ENCODE data around the gene PRKAG1.

The PRKAG1 gene

GRCh38 chr12:49022558-49023178 lies 4.1 kb upstream of the PRKAG1 start:
- Histone ChIP-seq H3K9me3 (ENCODE audit: control insufficient read depth, insufficient read depth, low read length) (no peaks in the 10 kb centered on the region), H3K27me3 (ENCODE audit: control insufficient read depth, insufficient read depth, low read length) (no peaks in the 10 kb centered on the region), H3K36me3 (ENCODE audit: control insufficient read depth, insufficient read depth, low read length) (peaks cover 37% of the 10 kb centered on the region), H3K4me3 (ENCODE audit: low read length) (no peak overlapping the region), H3K4me1 (ENCODE audit: control insufficient read depth, insufficient read depth, low read length) (no peaks in the 10 kb centered on the region), H3K27ac (ENCODE audit: low read length) (no peak overlapping the region)
- no CpG with 5 or more reads among the region's 15 CpGs for WGBS (ENCODE audit: insufficient coverage, insufficient read length)
- DNase-seq (ENCODE audit: low read depth, low spot score), result no peak

- H3K9me3 ChIP-seq (ENCODE audit: control insufficient read depth, insufficient read depth, low read length), result no peaks in the 10 kb centered on the region
- H3K27me3 ChIP-seq (ENCODE audit: control insufficient read depth, insufficient read depth, low read length), result no peaks in the 10 kb centered on the region
- no CpG with 5 or more reads among the region's 11 CpGs for WGBS (ENCODE audit: insufficient coverage, insufficient read length)
- peaks cover 32% of the 10 kb centered on the region for H3K36me3 ChIP-seq (ENCODE audit: control insufficient read depth, insufficient read depth, low read length)
- no peak for DNase-seq (ENCODE audit: low read depth, low spot score)
- H3K4me3 ChIP-seq (ENCODE audit: low read length), result no peak overlapping the region
- H3K27ac ChIP-seq (ENCODE audit: low read length), result no peak overlapping the region
- no peaks in the 10 kb centered on the region for H3K4me1 ChIP-seq (ENCODE audit: control insufficient read depth, insufficient read depth, low read length)
Measured at GRCh38 chr12:49021292-49021915, 2.8 kb upstream of the PRKAG1 start.

GRCh38 chr12:49020441-49020840 lies 1.9 kb upstream of the PRKAG1 start:
- Histone ChIP-seq H3K4me1 (ENCODE audit: control insufficient read depth, insufficient read depth, low read length) (no peaks in the 10 kb centered on the region), H3K36me3 (ENCODE audit: control insufficient read depth, insufficient read depth, low read length) (peaks cover 29% of the 10 kb centered on the region), H3K9me3 (ENCODE audit: control insufficient read depth, insufficient read depth, low read length) (no peaks in the 10 kb centered on the region), H3K27me3 (ENCODE audit: control insufficient read depth, insufficient read depth, low read length) (no peaks in the 10 kb centered on the region), H3K27ac (ENCODE audit: low read length) (no peak overlapping the region), H3K4me3 (ENCODE audit: low read length) (no peak overlapping the region)
- no peak for DNase-seq (ENCODE audit: low read depth, low spot score)
- WGBS (ENCODE audit: insufficient coverage, insufficient read length), result no CpG with 5 or more reads among the region's 6 CpGs

GRCh38 chr12:49019443-49020324 lies 1.1 kb upstream of the PRKAG1 start:
- no peak overlapping the region for H3K27ac ChIP-seq (ENCODE audit: low read length)
- H3K36me3 ChIP-seq (ENCODE audit: control insufficient read depth, insufficient read depth, low read length), result peaks cover 24% of the 10 kb centered on the region
- no peaks in the 10 kb centered on the region for H3K9me3 ChIP-seq (ENCODE audit: control insufficient read depth, insufficient read depth, low read length)
- no peak overlapping the region for H3K4me3 ChIP-seq (ENCODE audit: low read length)
- no peaks in the 10 kb centered on the region for H3K4me1 ChIP-seq (ENCODE audit: control insufficient read depth, insufficient read depth, low read length)
- WGBS (ENCODE audit: insufficient coverage, insufficient read length), result 100% methylated on average over 3 of the region's 10 CpGs
- no peak for DNase-seq (ENCODE audit: low read depth, low spot score)
- no peaks in the 10 kb centered on the region for H3K27me3 ChIP-seq (ENCODE audit: control insufficient read depth, insufficient read depth, low read length)

GRCh38 chr12:49019120-49019430 lies 499 bp upstream of the PRKAG1 start:
- no peaks in the 10 kb centered on the region for H3K4me1 ChIP-seq (ENCODE audit: control insufficient read depth, insufficient read depth, low read length)
- WGBS (ENCODE audit: insufficient coverage, insufficient read length), result no CpG with 5 or more reads among the region's 8 CpGs
- peak overlapping the region; percentile 54; the same call in 1 of the 2 replicates for H3K4me3 ChIP-seq (ENCODE audit: low read length)
- no peaks in the 10 kb centered on the region for H3K9me3 ChIP-seq (ENCODE audit: control insufficient read depth, insufficient read depth, low read length)
- no peaks in the 10 kb centered on the region for H3K27me3 ChIP-seq (ENCODE audit: control insufficient read depth, insufficient read depth, low read length)
- no peak for DNase-seq (ENCODE audit: low read depth, low spot score)
- H3K27ac ChIP-seq (ENCODE audit: low read length), result no peak overlapping the region
- peaks cover 20% of the 10 kb centered on the region; the same call in 1 of the 2 replicates for H3K36me3 ChIP-seq (ENCODE audit: control insufficient read depth, insufficient read depth, low read length)

GRCh38 chr12:49017891-49018260 lies 700 bp downstream of the PRKAG1 start:
- Histone ChIP-seq H3K4me1 (ENCODE audit: control insufficient read depth, insufficient read depth, low read length) (no peaks in the 10 kb centered on the region), H3K27me3 (ENCODE audit: control insufficient read depth, insufficient read depth, low read length) (no peaks in the 10 kb centered on the region), H3K4me3 (ENCODE audit: low read length) (peak overlapping the region; percentile 68; the same call in 1 of the 2 replicates), H3K9me3 (ENCODE audit: control insufficient read depth, insufficient read depth, low read length) (no peaks in the 10 kb centered on the region), H3K27ac (ENCODE audit: low read length) (no peak overlapping the region), H3K36me3 (ENCODE audit: control insufficient read depth, insufficient read depth, low read length) (peaks cover 16% of the 10 kb centered on the region; the same call in 1 of the 2 replicates)
- whole genome bisulfite sequencing (ENCODE audit: insufficient coverage, insufficient read length), result no CpG with 5 or more reads among the region's 8 CpGs
- DNase-seq (ENCODE audit: low read depth, low spot score), result no peak

- DNase-seq (ENCODE audit: low read depth, low spot score), result no peak
- no peaks in the 10 kb centered on the region for H3K27me3 ChIP-seq (ENCODE audit: control insufficient read depth, insufficient read depth, low read length)
- H3K36me3 ChIP-seq (ENCODE audit: control insufficient read depth, insufficient read depth, low read length), result no peaks in the 10 kb centered on the region
- no peak overlapping the region for H3K27ac ChIP-seq (ENCODE audit: low read length)
- H3K9me3 ChIP-seq (ENCODE audit: control insufficient read depth, insufficient read depth, low read length), result no peaks in the 10 kb centered on the region
- no peaks in the 10 kb centered on the region for H3K4me1 ChIP-seq (ENCODE audit: control insufficient read depth, insufficient read depth, low read length)
- WGBS (ENCODE audit: insufficient coverage, insufficient read length), result no CpG with 5 or more reads among the region's 1 CpG
- no peak overlapping the region for H3K4me3 ChIP-seq (ENCODE audit: low read length)
Measured at GRCh38 chr12:49015196-49015595, 3.4 kb downstream of the PRKAG1 start.

- no CpG with 5 or more reads among the region's 1 CpG for WGBS (ENCODE audit: insufficient coverage, insufficient read length)
- H3K27me3 ChIP-seq (ENCODE audit: control insufficient read depth, insufficient read depth, low read length), result no peaks in the 10 kb centered on the region
- no peaks in the 10 kb centered on the region for H3K36me3 ChIP-seq (ENCODE audit: control insufficient read depth, insufficient read depth, low read length)
- H3K4me3 ChIP-seq (ENCODE audit: low read length), result no peak overlapping the region
- no peaks in the 10 kb centered on the region for H3K4me1 ChIP-seq (ENCODE audit: control insufficient read depth, insufficient read depth, low read length)
- DNase-seq (ENCODE audit: low read depth, low spot score), result no peak
- H3K27ac ChIP-seq (ENCODE audit: low read length), result no peak overlapping the region
- no peaks in the 10 kb centered on the region for H3K9me3 ChIP-seq (ENCODE audit: control insufficient read depth, insufficient read depth, low read length)
Measured at GRCh38 chr12:49014547-49014946, 4.0 kb downstream of the PRKAG1 start.

- Histone ChIP-seq H3K27me3 (ENCODE audit: control insufficient read depth, insufficient read depth, low read length) (no peaks in the 10 kb centered on the region), H3K9me3 (ENCODE audit: control insufficient read depth, insufficient read depth, low read length) (no peaks in the 10 kb centered on the region), H3K4me1 (ENCODE audit: control insufficient read depth, insufficient read depth, low read length) (no peaks in the 10 kb centered on the region), H3K27ac (ENCODE audit: low read length) (no peak overlapping the region), H3K36me3 (ENCODE audit: control insufficient read depth, insufficient read depth, low read length) (no peaks in the 10 kb centered on the region), H3K4me3 (ENCODE audit: low read length) (no peak overlapping the region)
- no peak for DNase-seq (ENCODE audit: low read depth, low spot score)
- WGBS (ENCODE audit: insufficient coverage, insufficient read length), result 100% methylated on average over 1 of the region's 3 CpGs
Measured at GRCh38 chr12:49013428-49013827, 5.1 kb downstream of the PRKAG1 start.

- Histone ChIP-seq H3K9me3 (ENCODE audit: control insufficient read depth, insufficient read depth, low read length) (no peaks in the 10 kb centered on the region), H3K4me1 (ENCODE audit: control insufficient read depth, insufficient read depth, low read length) (no peaks in the 10 kb centered on the region), H3K36me3 (ENCODE audit: control insufficient read depth, insufficient read depth, low read length) (no peaks in the 10 kb centered on the region), H3K27ac (ENCODE audit: low read length) (no peak overlapping the region), H3K27me3 (ENCODE audit: control insufficient read depth, insufficient read depth, low read length) (no peaks in the 10 kb centered on the region), H3K4me3 (ENCODE audit: low read length) (no peak overlapping the region)
- DNase-seq (ENCODE audit: low read depth, low spot score), result no peak
Measured at GRCh38 chr12:49012739-49013138, 5.8 kb downstream of the PRKAG1 start.
